Transverse colon (tissue), 4 donors: ENCODE measurements around the gene ABTB2.

Source experiments
- CTCF ChIP-seq, 5 experiments: fragments of 200-600 bp in 3 of 5; fragments of 450-650 bp in 2 of 5; sonication (generic) in 3 of 5; IDR thresholded peaks; 1 replicate in 2 of 5; 2 replicates in 3 of 5; pipeline ENCODE4 v1.5.1; 2016 to 2017; ENCODE audit warnings: antibody characterized with exemption in 5 of 5, inconsistent platforms in 3 of 5, mild to moderate bottlenecking in 2 of 5, moderate library complexity in 1 of 5
- EP300 ChIP-seq: sonication (generic); formaldehyde crosslinking; IDR thresholded peaks from one replicate; pipeline ENCODE4 v1.6.1; 2017; ENCODE audit warnings: antibody characterized with exemption, low read depth
- POLR2A ChIP-seq: fragments of 450-650 bp; IDR thresholded peaks from one replicate; pipeline ENCODE4 v1.6.1; 2016; ENCODE audit warnings: antibody characterized with exemption, mild to moderate bottlenecking, moderate library complexity
- POLR2AphosphoS5 ChIP-seq, 3 donors: sonication (generic); formaldehyde crosslinking; IDR thresholded peaks; one replicate each; pipeline ENCODE4 v1.6.1; 2016; ENCODE audit warnings: antibody characterized with exemption in 3 of 3

- TF ChIP-seq CTCF (IDR thresholded peaks at IDR 0.05) (no peak), EP300 (no peak), POLR2AphosphoS5 (IDR thresholded peaks at IDR 0.05) (no peak), POLR2A (no peak)
Observed at GRCh38 chr11:34345991-34346480, 11.8 kb downstream of the ABTB2 start.
